NCI-H345 treated with DMSO at 0.1 percent for 48 hours (cell line): ENCODE measurements around the gene COL18A1.
"Not testable (repeated sequence)": the region's sequence is repeated elsewhere in the genome, so short reads cannot be mapped to it uniquely, and the experiment has no call there.

Experiments
- DNase-seq: peaks from one replicate; lab custom pipeline; 2025; ENCODE audit not compliant: unreplicated experiment; lab: John Stamatoyannopoulos, UW

COL18A1 gene

DNA sequence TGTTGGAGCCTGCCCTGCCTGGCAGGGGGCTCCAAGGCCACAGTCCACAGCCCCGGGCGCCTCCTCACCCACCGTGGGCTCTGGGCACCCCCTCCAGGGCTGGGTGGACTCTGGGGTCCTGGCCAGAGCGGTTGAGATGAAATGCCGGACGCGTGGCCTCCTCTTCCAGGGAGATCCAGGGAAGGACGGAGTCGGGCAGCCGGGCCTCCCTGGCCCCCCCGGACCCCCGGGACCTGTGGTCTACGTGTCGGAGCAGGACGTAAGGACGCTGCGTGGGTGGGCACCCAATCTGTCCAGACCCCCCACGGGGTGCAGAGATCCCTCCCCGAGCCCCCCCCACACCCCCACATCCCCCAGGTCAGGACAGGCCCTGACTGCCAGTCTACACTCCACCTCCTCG, 86.1 kb downstream of the COL18A1 start:
- DNase-seq = no peak

DNA sequence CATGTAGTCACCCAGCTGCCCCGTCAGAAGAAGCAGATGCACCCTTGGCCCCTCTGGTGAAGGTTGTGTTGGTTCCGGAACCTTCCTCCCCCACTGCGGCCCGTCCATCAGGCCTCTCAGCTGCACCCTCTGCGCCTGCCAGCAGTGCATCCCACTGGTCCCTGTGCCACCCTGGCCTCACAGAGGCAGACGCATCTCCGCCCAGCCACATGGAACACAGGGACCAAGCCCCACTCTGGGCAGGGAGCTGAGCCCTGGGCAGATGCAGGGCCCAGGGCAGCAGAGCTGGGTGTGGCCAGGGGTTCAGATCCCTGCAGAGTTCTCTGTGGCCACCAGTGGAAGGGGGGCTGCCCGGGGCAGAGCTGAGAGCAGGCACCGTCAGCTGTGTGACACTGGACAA, 86.7 kb downstream of the COL18A1 start:
- no peak for DNase-seq

GRCh38 chr21:45492765-45493164, 87.8 kb downstream of the COL18A1 start:
- no peak for DNase-seq

GRCh38 chr21:45493401-45494001, 88.5 kb downstream of the COL18A1 start:
- DNase-seq = no peak

DNA sequence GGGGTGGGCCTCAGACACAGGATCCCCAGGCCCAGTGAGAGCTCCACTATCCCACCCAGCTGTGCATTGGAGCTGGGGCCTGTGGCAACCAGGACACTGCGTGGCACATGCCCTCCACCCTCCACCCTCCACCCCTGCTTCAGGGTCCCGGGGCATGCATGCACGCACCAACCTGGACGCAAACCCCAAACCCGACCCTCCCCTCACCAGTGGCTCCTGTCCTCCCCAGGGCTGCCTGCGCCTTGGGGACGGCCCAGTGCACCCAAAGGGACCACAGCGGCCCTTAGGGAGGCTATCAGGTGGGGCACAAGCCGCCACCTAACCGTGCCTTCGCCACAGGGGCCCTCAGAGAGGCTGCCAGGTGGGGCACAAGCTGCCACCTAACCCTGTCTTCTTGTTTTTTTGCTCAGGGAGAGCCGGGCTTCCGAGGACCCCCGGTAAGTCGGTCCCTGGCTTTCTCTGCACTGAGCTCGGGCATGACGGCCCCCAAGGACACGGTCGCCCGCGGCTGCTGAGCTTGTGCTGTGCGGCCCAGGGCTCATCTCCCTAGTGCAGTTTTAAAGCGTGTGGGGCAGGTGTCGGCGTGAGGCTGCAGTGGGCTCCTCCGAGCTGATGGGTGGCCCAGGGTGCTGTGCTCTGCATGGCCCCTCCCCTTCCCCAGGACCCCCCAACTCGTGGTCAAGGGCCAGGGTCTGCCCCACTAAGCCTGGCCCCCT, 89.3 kb downstream of the COL18A1 start:
- DNase-seq = no peak

DNA sequence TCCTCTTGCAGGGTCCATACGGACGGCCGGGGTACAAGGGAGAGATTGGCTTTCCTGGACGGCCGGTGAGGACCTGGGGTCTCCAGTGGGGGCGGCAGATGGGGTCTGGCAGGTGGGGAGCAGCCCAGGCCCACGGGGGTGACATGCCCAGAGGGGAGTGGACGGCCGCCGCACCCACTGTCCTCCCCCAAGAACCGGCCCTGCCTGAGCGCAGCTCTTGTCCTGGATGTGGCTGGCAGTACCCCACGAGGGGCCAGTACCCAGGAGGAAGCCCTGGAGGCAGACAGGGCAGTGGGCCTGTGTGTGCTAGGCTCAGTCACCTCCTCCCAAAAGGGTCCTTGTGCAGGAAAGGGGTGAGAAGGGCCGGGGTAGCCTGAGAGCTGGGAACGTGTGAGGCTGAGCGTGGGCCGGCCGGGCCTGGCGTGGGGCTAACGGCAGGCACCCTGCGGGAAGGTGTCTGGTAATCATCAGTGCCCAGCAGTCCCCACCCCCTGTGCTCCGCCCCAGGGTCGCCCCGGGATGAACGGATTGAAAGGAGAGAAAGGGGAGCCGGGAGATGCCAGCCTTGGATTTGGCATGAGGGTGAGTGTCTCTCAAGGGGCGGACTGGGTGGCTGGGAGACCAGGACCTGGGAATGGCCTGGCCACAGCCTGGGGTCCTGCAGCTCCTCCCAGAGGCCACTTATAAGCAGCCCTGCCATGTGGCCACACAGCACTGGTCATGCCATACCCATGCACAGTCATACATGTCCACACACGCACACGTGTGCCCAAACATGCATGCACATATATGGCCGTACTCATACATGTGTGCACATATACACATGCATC, 90.1 kb downstream of the COL18A1 start:
- DNase-seq = no peak

GRCh38 chr21:45496151-45496967, 91.4 kb downstream of the COL18A1 start:
- no peak for DNase-seq

- DNase-seq = no peak
Observed at GRCh38 chr21:45496968-45497845, 92.2 kb downstream of the COL18A1 start.

- DNase-seq = no peak
Observed at GRCh38 chr21:45497846-45498645, 93.1 kb downstream of the COL18A1 start.

DNA sequence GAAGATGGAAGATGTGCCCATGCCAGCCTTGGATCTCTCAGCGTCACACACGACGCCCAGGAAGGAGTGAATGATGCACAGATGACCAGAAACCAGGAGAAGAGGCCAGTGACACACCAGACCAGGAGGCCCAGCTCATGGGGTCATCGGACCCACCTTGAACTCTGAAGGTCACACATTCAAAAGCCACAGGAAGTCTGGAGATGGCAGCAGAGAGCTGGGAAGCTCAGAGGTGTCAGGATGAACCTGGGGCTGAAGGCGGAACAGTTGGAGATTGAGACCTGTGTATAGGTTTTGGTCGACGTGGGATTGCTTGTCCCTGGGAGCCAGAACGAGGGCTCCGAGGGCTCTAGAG, 93.7 kb downstream of the COL18A1 start:
- DNase-seq = no peak

DNA sequence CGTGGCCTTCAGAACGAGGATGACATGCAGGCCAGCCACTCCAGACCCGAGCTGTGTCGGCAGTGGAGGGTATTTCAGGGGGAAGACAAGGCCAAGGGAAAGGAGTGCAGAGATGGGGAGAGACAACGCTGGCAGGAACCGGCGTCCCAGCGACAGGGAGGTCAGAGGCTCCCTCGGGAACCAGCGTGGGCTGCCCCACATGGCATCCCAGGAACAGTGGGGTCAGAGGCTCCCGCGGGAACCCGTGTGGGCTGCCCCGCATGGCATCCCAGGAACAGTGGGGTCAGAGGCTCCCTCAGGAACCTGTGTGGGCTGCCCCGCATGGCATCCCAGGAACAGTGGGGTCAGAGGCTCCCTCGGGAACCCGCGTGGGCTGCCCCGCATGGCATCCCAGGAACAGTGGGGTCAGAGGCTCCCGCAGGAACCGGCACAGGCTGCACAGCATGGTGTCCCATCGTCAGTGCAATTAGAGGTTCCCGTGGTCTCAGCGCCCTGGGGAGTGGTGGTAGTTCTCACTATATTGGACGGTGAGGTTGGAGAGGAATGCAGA, 94.3 kb downstream of the COL18A1 start:
- DNase-seq = no peak

DNA sequence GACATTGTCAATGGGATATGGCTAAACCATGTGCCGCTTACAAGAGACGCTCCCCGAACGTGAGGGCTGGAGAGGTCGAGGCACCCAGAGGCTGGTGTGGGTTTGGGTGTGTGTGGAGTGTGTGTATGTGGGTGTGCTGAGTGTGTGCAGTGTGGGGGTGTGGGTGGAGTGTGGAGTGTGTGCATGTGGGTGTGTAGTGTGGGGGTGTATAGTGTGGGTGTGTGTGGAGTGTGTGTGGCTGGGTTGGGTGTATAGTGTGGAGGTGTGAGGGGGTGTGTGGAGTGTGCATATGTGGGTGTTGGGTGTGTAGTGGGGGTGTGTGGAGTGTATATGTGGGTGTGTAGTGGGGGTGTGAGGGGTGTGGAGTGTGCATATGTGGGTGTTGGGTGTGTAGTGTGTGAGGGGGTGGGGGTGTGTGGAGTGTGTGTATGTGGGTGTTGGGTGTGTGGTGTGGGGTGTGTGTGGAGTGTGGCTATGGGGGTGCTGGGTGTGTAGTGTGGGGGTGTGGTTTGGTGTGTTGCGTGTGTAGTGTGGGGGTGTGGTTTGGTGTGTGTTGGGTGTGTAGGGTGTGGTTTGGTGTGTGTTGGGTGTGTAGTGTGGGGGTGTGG, 95.1 kb downstream of the COL18A1 start:
- no peak for DNase-seq

GRCh38 chr21:45501081-45502005, 96.4 kb downstream of the COL18A1 start:
- not testable (repeated sequence) for DNase-seq

- no peak for DNase-seq
Observed at GRCh38 chr21:45502006-45502345, 97.0 kb downstream of the COL18A1 start.

DNA sequence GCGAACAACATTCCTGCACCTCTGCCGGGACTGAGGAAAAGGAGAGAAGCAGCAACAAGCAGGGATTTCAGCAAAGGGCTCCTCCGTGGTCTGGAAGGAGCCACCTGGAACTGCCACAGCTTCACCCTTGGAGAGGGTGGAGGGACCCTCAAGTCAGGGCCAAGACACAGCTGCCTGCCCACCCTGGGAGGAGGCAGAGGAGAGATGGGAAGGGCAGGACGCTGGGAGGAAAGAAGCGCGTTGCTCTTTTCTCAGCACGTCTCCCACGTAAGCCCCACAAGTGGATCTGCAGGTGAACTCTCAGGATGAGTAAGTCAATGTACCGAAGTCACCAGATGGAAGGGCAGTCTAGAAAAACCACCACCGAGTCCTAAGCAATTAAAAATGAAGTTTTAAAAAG, 97.6 kb downstream of the COL18A1 start:
- no peak for DNase-seq

DNA sequence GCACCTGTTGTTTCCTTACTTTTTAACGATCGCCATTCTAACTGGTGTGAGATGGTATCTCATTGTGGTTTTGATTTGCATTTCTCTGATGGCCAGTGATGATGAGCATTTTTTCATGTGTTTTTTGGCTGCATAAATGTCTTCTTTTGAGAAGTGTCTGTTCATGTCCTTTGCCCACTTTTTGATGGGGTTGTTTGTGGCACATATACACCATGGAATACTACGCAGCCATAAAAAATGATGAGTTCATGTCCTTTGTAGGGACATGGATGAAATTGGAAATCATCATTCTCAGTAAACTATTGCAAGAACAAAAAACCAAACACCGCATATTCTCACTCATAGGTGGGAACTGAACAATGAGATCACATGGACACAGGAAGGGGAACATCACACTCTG, 98.3 kb downstream of the COL18A1 start:
- DNase-seq = not testable (repeated sequence)

- no peak for DNase-seq
Observed at GRCh38 chr21:45504021-45504515, 99.1 kb downstream of the COL18A1 start.
